Stimulated activated CD4-positive, alpha-beta T cell treated with anti-CD3 and anti-CD28 coated beads, Interleukin-1b, Interleukin-23, amount 100 ng/mL, for 4 hours (primary cell): ENCODE measurements around the gene SMYD3.

Experiments used
- DNase-seq, 2 donors: peaks; one replicate each; pipeline ENCODE4 v3.0.0-alpha.2; 2020; ENCODE audit warnings: low read depth in 2 of 2

SMYD3 gene

DNA sequence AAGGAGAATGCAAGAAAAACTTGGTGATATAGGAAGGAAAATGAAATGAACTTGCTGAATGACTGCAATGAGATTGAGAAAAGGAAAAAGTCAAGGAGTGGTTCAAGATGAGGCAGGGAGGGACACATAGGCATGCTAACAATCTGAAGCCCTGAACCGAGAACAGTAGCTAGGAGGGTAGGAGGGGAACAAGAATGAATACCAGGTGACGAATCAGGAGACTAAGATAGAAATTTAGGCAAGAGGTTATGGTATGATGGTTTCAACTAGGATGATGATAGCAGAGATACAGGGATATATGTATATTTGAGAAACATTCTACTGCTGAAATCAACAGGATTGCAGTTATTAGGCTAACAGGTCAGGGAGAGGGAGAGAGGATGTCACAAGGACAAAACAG, 44.1 kb downstream of the SMYD3 start:
- no peak for DNase-seq

DNA sequence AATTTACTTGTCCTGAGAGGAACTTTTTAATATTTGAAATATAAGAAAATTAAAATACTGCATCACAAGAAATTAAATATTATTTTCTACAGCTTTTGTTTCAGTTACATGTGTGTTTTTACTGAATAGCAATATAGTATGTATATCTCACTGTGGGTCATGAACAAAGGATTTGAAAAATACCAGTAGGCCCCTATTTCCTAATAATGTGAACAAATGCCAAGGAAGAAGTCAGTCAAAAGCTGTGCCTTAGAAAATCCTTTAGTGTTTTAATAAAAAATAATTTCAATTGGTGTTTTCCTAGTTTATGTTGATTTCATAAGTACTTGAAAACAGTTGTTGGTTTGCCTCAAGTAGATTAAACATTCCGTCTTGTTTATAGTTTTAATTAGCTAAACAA, 46.7 kb downstream of the SMYD3 start:
- DNase-seq: no peak

DNA sequence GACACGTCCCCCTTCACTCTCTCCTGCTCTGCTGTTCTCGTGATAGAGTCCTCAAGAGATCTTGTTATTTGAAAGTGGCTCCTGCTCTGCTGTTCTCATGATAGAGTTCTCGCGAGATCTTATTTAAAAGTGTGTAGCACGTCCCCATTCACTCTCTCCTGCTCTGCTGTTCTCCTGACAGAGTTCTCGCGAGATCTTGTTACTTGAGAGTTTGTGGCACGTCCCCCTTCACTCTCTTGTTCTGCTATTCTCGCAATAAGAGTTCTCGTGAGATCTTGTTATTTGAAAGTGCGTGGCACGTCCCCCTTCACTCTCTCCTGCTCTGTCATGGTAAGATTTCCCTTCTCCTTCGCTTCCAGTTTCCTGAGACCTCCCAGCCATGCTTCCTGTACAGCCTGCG, 47.9 kb downstream of the SMYD3 start:
- DNase-seq: no peak

DNA sequence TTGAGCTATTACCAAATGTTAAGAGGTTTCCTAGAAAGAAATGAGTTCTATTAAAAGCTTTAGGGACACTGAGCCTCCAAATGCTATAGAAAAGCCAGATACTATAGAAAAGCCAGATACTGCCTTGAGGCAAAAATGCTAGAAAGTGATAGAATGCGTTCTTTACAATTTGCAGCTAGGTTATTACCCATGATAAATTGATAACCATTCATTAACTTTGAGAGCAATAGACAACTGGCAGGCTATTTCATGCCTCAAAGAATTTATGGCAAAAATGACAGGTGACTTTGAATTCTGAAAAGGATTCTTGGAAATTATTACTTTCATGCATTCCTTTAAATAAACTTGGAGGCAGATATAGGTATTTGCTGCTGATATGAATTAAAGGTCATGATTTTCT, 51.6 kb downstream of the SMYD3 start:
- no peak for DNase-seq

GRCh38 chr1:246454655-246455054, 52.4 kb downstream of the SMYD3 start:
- no peak for DNase-seq

- DNase-seq: no peak
These were observed 56.3 kb downstream of the SMYD3 start for GRCh38 chr1:246450611-246451251.

DNA sequence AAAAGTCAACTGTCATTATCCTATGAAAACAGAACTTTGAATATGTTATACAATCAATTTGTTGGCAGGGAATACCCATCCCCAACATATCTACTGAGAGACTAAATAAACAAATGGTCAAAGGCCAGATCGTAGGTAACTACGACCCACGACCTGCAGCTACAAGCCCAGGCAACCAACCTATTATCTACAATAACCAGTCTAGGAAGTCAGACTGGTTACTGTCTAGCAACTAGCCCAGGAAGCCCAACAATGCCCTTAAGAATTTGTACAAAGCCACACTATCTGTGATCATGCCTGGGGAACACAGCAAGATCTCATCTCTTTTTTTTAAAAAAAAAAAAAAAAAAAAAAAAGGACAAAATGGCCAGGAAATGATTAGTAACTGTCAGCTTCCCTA, 58.7 kb downstream of the SMYD3 start:
- DNase-seq: no peak

- no peak for DNase-seq
These were observed 59.6 kb downstream of the SMYD3 start for GRCh38 chr1:246447501-246447900.

DNA sequence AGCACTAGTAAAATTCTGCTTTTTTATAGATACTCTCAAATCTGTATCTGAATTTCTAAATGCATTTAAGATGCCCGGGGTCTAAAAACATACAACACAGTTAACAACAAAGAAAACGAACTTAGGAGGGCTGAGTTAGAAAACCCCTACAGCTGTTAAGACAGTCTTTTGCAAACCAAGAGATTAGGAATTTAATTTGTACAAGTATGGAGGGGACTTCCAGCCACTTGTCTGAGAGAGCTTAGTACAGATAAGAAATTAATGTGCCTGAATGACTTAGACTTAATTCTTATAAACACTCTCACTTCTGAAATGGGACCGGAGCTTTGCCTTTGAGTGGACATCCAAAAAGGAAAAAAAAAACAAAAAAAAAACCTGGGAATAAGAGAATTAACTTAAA, 61.6 kb downstream of the SMYD3 start:
- DNase-seq: no peak

- DNase-seq: no peak
These were observed 62.5 kb downstream of the SMYD3 start for GRCh38 chr1:246444617-246445016.

DNA sequence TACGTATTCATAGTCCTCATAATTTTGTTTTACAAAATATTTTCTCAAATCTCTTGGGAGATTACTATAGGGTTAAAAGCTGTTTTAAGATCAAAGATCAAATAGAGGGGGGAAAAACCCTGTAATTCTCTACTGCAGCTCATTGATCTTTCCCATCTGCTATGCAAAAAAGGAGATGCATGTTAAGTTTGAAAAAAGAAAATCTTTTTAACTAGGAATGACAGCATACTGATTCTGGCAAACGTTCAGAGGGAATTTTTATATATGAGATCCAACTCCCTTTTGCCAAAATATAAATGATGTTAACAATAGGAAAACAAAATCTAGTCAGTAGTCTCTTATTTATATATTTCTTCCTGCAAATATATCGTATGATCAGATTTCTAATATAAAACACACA, 69.1 kb downstream of the SMYD3 start:
- DNase-seq: no peak

DNA sequence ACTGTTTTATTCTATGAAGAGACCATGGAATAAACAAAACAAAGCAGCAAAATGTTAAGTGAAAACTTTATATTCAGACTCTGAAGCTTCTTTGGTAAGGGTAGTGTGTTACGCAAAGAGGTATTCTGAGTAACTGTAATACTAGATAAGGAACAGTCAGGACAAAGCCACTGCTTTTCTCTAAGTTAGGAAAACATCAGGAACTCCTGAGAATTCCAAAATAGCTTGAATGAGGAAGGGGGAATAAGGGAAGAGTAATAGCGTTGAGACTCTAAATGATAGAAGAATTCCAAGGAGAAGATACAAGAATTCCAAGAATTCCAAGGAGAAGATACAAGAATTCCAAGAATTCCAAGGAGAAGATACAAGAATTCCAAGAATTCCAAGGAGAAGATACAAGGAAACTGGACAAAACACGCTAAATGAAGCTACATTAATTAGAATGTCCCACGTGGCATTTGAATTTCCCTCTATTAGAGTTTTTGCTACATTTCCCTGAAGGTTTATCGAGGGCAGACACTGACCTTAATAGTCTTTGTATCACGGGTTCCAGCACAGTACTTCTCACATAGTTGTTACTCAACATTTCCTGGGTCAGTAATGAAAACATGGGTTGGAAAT, 71.5 kb downstream of the SMYD3 start:
- DNase-seq: no peak

DNA sequence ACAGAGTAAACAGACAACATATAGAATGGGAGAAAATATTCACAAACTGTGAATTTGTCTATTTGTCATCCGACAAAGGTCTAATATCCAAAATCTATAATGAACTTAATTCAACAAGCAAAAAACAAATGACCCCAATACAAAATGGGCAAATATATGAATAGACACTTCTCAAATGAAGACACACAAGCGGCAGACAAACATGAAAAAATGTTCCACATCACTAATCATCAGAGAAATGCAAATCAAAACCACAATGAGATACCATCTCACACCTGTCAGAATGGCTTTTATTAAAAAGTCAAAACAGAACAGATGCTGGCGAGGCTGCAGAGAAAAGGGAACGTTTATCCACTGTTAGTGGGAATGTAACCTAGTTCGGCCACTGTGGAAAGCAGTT, 72.7 kb downstream of the SMYD3 start:
- DNase-seq: no peak

- no peak for DNase-seq
These were observed 78.4 kb downstream of the SMYD3 start for GRCh38 chr1:246428542-246429308.

GRCh38 chr1:246427611-246428010, 79.5 kb downstream of the SMYD3 start:
- DNase-seq: no peak

DNA sequence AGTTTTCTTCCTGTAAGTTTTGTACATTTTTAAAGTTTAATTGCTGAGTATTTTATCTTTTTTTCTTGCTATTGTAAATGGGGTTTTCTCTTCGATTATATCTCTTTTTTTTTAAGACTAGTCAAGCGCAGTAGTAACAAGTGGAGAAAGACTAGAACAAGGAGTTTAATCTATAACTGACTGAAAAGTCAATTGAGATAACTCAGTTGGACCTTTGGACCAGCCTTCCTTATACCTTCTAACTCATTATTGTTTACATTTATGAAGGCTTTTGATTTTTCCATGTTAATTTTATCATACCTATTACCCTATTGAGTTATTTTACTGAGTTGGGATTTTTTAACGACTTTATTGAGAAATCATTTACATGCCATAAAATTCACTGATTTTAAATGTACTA, 81.2 kb downstream of the SMYD3 start:
- no peak for DNase-seq

- DNase-seq: no peak
These were observed 81.8 kb downstream of the SMYD3 start for GRCh38 chr1:246425139-246425794.

- DNase-seq: no peak
These were observed 86.8 kb downstream of the SMYD3 start for GRCh38 chr1:246420300-246420699.

GRCh38 chr1:246418565-246419312, 88.3 kb downstream of the SMYD3 start:
- no peak for DNase-seq

- no peak for DNase-seq
These were observed 89.1 kb downstream of the SMYD3 start for GRCh38 chr1:246417813-246418564.

- DNase-seq: no peak
These were observed 89.8 kb downstream of the SMYD3 start for GRCh38 chr1:246417152-246417812.
